K562 (cell line): ENCODE data around the gene FDX2. TPM values are rescaled to one million over a fixed set of nuclear protein-coding genes. Genes with fewer than 3 reads are reported as not detected.

Experiments used
- ZKSCAN8 ChIP-seq: fragments of 200-800 bp; sonication (Bioruptor generic); IDR thresholded peaks from 2 replicates; pipeline ENCODE4 v1.6.1; 2016; ENCODE audit warnings: missing genetic modification characterization, missing compliant biosample characterization
- polyA plus RNA-seq, 8 experiments: library from polyadenylated mRNA; depleted of rRNA in 4 of 8; stranded (reverse) in 5 of 8; unstranded in 3 of 8; fragments of >200 nt; fragmentation: Nextera tagmentation in 2 of 8; fragmentation: Illumina TruSeq in 1 of 8; extraction: Ambion mirVana in 2 of 8; extraction: Trizol in 1 of 8; gene quantifications; 2 replicates each; pipeline versions ENCODE4 v1.2.1 to v1.2.3, GENCODE V29; 2011 to 2014; ENCODE audit warnings: inconsistent platforms in 1 of 8, missing spikeins in 1 of 8
- total RNA-seq, 7 experiments: library from RNA; depleted of rRNA in 6 of 7; stranded (reverse); fragments of >200 nt in 6 of 7; fragmentation: Illumina TruSeq in 2 of 7; extraction: Trizol in 2 of 7; gene quantifications; 2 replicates each; pipeline versions ENCODE4 v1.2.1 to v1.2.3, GENCODE V29; 2011 to 2021; ENCODE audit warnings: low replicate concordance in 1 of 7
- TF ChIP-seq, protein P1 (sequence below): fragments of 450-650 bp; IDR thresholded peaks from 2 replicates; pipeline ENCODE4 v1.6.1; 2016; ENCODE audit warnings: mild to moderate bottlenecking, moderate library complexity
- TF ChIP-seq, protein P2 (sequence below): fragments of 450-650 bp; IDR thresholded peaks from 2 replicates; pipeline ENCODE4 v1.6.1; 2017; ENCODE audit warnings: antibody characterized with exemption, mild to moderate bottlenecking
- TF ChIP-seq, protein P3 (sequence below): sonication (generic); IDR thresholded peaks from 2 replicates; pipeline ENCODE4 v1.6.1; 2016

The FDX2 gene
- total and polyA plus RNA-seq, 9 of the 15 experiments (the other 6 are each of a cell fraction or from before 2014, with no cell fraction given): 2.5 to 49.8 (median 29.7) TPM

- TF ChIP-seq, protein P1, sequence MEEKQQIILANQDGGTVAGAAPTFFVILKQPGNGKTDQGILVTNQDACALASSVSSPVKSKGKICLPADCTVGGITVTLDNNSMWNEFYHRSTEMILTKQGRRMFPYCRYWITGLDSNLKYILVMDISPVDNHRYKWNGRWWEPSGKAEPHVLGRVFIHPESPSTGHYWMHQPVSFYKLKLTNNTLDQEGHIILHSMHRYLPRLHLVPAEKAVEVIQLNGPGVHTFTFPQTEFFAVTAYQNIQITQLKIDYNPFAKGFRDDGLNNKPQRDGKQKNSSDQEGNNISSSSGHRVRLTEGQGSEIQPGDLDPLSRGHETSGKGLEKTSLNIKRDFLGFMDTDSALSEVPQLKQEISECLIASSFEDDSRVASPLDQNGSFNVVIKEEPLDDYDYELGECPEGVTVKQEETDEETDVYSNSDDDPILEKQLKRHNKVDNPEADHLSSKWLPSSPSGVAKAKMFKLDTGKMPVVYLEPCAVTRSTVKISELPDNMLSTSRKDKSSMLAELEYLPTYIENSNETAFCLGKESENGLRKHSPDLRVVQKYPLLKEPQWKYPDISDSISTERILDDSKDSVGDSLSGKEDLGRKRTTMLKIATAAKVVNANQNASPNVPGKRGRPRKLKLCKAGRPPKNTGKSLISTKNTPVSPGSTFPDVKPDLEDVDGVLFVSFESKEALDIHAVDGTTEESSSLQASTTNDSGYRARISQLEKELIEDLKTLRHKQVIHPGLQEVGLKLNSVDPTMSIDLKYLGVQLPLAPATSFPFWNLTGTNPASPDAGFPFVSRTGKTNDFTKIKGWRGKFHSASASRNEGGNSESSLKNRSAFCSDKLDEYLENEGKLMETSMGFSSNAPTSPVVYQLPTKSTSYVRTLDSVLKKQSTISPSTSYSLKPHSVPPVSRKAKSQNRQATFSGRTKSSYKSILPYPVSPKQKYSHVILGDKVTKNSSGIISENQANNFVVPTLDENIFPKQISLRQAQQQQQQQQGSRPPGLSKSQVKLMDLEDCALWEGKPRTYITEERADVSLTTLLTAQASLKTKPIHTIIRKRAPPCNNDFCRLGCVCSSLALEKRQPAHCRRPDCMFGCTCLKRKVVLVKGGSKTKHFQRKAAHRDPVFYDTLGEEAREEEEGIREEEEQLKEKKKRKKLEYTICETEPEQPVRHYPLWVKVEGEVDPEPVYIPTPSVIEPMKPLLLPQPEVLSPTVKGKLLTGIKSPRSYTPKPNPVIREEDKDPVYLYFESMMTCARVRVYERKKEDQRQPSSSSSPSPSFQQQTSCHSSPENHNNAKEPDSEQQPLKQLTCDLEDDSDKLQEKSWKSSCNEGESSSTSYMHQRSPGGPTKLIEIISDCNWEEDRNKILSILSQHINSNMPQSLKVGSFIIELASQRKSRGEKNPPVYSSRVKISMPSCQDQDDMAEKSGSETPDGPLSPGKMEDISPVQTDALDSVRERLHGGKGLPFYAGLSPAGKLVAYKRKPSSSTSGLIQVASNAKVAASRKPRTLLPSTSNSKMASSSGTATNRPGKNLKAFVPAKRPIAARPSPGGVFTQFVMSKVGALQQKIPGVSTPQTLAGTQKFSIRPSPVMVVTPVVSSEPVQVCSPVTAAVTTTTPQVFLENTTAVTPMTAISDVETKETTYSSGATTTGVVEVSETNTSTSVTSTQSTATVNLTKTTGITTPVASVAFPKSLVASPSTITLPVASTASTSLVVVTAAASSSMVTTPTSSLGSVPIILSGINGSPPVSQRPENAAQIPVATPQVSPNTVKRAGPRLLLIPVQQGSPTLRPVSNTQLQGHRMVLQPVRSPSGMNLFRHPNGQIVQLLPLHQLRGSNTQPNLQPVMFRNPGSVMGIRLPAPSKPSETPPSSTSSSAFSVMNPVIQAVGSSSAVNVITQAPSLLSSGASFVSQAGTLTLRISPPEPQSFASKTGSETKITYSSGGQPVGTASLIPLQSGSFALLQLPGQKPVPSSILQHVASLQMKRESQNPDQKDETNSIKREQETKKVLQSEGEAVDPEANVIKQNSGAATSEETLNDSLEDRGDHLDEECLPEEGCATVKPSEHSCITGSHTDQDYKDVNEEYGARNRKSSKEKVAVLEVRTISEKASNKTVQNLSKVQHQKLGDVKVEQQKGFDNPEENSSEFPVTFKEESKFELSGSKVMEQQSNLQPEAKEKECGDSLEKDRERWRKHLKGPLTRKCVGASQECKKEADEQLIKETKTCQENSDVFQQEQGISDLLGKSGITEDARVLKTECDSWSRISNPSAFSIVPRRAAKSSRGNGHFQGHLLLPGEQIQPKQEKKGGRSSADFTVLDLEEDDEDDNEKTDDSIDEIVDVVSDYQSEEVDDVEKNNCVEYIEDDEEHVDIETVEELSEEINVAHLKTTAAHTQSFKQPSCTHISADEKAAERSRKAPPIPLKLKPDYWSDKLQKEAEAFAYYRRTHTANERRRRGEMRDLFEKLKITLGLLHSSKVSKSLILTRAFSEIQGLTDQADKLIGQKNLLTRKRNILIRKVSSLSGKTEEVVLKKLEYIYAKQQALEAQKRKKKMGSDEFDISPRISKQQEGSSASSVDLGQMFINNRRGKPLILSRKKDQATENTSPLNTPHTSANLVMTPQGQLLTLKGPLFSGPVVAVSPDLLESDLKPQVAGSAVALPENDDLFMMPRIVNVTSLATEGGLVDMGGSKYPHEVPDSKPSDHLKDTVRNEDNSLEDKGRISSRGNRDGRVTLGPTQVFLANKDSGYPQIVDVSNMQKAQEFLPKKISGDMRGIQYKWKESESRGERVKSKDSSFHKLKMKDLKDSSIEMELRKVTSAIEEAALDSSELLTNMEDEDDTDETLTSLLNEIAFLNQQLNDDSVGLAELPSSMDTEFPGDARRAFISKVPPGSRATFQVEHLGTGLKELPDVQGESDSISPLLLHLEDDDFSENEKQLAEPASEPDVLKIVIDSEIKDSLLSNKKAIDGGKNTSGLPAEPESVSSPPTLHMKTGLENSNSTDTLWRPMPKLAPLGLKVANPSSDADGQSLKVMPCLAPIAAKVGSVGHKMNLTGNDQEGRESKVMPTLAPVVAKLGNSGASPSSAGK: peak; percentile 58
- TF ChIP-seq, protein P2, sequence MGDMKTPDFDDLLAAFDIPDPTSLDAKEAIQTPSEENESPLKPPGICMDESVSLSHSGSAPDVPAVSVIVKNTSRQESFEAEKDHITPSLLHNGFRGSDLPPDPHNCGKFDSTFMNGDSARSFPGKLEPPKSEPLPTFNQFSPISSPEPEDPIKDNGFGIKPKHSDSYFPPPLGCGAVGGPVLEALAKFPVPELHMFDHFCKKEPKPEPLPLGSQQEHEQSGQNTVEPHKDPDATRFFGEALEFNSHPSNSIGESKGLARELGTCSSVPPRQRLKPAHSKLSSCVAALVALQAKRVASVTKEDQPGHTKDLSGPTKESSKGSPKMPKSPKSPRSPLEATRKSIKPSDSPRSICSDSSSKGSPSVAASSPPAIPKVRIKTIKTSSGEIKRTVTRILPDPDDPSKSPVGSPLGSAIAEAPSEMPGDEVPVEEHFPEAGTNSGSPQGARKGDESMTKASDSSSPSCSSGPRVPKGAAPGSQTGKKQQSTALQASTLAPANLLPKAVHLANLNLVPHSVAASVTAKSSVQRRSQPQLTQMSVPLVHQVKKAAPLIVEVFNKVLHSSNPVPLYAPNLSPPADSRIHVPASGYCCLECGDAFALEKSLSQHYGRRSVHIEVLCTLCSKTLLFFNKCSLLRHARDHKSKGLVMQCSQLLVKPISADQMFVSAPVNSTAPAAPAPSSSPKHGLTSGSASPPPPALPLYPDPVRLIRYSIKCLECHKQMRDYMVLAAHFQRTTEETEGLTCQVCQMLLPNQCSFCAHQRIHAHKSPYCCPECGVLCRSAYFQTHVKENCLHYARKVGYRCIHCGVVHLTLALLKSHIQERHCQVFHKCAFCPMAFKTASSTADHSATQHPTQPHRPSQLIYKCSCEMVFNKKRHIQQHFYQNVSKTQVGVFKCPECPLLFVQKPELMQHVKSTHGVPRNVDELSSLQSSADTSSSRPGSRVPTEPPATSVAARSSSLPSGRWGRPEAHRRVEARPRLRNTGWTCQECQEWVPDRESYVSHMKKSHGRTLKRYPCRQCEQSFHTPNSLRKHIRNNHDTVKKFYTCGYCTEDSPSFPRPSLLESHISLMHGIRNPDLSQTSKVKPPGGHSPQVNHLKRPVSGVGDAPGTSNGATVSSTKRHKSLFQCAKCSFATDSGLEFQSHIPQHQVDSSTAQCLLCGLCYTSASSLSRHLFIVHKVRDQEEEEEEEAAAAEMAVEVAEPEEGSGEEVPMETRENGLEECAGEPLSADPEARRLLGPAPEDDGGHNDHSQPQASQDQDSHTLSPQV: no peak
- TF ChIP-seq ZKSCAN8 (CRISPR knock-in tag): no peak
- TF ChIP-seq, protein P3, sequence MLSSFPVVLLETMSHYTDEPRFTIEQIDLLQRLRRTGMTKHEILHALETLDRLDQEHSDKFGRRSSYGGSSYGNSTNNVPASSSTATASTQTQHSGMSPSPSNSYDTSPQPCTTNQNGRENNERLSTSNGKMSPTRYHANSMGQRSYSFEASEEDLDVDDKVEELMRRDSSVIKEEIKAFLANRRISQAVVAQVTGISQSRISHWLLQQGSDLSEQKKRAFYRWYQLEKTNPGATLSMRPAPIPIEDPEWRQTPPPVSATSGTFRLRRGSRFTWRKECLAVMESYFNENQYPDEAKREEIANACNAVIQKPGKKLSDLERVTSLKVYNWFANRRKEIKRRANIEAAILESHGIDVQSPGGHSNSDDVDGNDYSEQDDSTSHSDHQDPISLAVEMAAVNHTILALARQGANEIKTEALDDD: no peak
Measured at GRCh38 chr19:10334588-10335351, 19.0 kb upstream of the FDX2 start (continued).
